SIG-M5 treated with dmso at 0.1 percent for 504 hours (cell line): Measurements from ENCODE around the gene HOXA1.

Source experiments
- DNase-seq: peaks from one replicate; lab custom pipeline; 2025; ENCODE audit not compliant: unreplicated experiment; lab: John Stamatoyannopoulos, UW

The HOXA1 gene

GRCh38 chr7:27106181-27106900, 10.5 kb upstream of the HOXA1 start:
- DNase-seq = no peak

GRCh38 chr7:27105301-27106031, 9.7 kb upstream of the HOXA1 start:
- DNase-seq = no peak

- DNase-seq = no peak
These were observed 8.7 kb upstream of the HOXA1 start for GRCh38 chr7:27104341-27105058.

GRCh38 chr7:27103489-27104226, 7.9 kb upstream of the HOXA1 start:
- DNase-seq = no peak

GRCh38 chr7:27102581-27103442, 7.0 kb upstream of the HOXA1 start, which contains the start of gene HOXA2:
TSS of gene HOXA2 (minus strand) at chr7:27102683. CDS start at chr7:27102500, 183 bp downstream.
- no peak for DNase-seq

GRCh38 chr7:27101957-27102580, 6.3 kb upstream of the HOXA1 start:
- no peak for DNase-seq

GRCh38 chr7:27101171-27101956, 5.6 kb upstream of the HOXA1 start:
- no peak for DNase-seq

- DNase-seq = no peak
These were observed 4.9 kb upstream of the HOXA1 start for GRCh38 chr7:27100694-27101170.

GRCh38 chr7:27099453-27100370, 3.9 kb upstream of the HOXA1 start:
- no peak for DNase-seq

GRCh38 chr7:27098578-27099451, 3.0 kb upstream of the HOXA1 start:
- no peak for DNase-seq

- no peak for DNase-seq
These were observed 2.1 kb upstream of the HOXA1 start for GRCh38 chr7:27097686-27098577.

- DNase-seq = peak; percentile 43
These were observed 1.1 kb upstream of the HOXA1 start for GRCh38 chr7:27096768-27097514.

GRCh38 chr7:27095050-27095896, 527 bp downstream of the HOXA1 start:
- no peak for DNase-seq
